ENCODE data around the gene SLC49A3. TPM values are rescaled to one million over a fixed set of nuclear protein-coding genes. Genes with fewer than 3 reads are reported as not detected.
A peak's percentile ranks its signal among the peaks of the same experiment; 100 is the strongest.
"Not testable (repeated sequence)": the region's sequence is repeated elsewhere in the genome, so short reads cannot be mapped to it uniquely, and the experiment has no call there.

SLC49A3 gene
- total and polyA plus RNA-seq, 7 donors = 2.4 to 6.4 (median 4.6) TPM

GRCh38 chr4:675036-675882 lies 13.7 kb downstream of the SLC49A3 start:
- intact Hi-C loops (cut with DNase I) = loop anchor here (2.0 to 10.0 kb wide), 3 partner anchors 30 to 260 kb away; partner anchors contain the start of genes GAK, PCGF3, PIGG and TMEM175
- 64 to 67% methylated on average over 26 of the region's 26 CpGs for WGBS, 2 donors
- Histone ChIP-seq H3K27me3 (peaks cover 5 to 21% (median 15%) of the 10 kb centered on the region in 3 donors), H3K36me3 (peaks cover 0 to 25% (median 10%) of the 10 kb centered on the region in 4 donors), H3K4me3 (peak overlapping the region; percentile 84 to 100 (median 96)), H3K27ac (peak overlapping the region; percentile 95 to 99 (median 97)), H3K9me3 (no peaks in the 10 kb centered on the region), H3K4me1 (peaks cover 0 to 27% (median 19%) of the 10 kb centered on the region in 4 donors)
- TF ChIP-seq POLR2A (IDR thresholded peaks at IDR 0.05) (no peak), EP300 (IDR thresholded peaks at IDR 0.05) (no peak), POLR2AphosphoS5 (IDR thresholded peaks at IDR 0.05) (no peak)
- TF ChIP-seq, protein P1, sequence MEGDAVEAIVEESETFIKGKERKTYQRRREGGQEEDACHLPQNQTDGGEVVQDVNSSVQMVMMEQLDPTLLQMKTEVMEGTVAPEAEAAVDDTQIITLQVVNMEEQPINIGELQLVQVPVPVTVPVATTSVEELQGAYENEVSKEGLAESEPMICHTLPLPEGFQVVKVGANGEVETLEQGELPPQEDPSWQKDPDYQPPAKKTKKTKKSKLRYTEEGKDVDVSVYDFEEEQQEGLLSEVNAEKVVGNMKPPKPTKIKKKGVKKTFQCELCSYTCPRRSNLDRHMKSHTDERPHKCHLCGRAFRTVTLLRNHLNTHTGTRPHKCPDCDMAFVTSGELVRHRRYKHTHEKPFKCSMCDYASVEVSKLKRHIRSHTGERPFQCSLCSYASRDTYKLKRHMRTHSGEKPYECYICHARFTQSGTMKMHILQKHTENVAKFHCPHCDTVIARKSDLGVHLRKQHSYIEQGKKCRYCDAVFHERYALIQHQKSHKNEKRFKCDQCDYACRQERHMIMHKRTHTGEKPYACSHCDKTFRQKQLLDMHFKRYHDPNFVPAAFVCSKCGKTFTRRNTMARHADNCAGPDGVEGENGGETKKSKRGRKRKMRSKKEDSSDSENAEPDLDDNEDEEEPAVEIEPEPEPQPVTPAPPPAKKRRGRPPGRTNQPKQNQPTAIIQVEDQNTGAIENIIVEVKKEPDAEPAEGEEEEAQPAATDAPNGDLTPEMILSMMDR (IDR thresholded peaks at IDR 0.05) = no peak
- no peak for DNase-seq

GRCh38 chr4:674172-675035 lies 14.5 kb downstream of the SLC49A3 start, which contains the start of the genes ATP5ME and MYL5:
Gene ATP5ME (minus strand): TSS chr4:674276. CDS start chr4:674247, 29 bp downstream.
Gene MYL5 (plus strand): TSS chr4:674542. CDS start chr4:678027, 3,485 bp downstream.
- H3K4me3 ChIP-seq = peak within 1 kb of the TSS; percentile 84 to 100 (median 96)
- intact Hi-C loops (cut with DNase I) = loop anchor here (2.0 to 10.0 kb wide), 5 partner anchors 30 to 337 kb away; partner anchors contain the start of genes GAK, PCGF3, PIGG and TMEM175
- DNase-seq = peak; percentile 99
- H3K4me1 ChIP-seq = peaks cover 0 to 27% (median 19%) of the 10 kb centered on the region in 4 donors
- H3K36me3 ChIP-seq = peaks cover 0 to 25% (median 10%) of the 10 kb centered on the region in 4 donors
- peaks cover 5 to 12% (median 6%) of the 10 kb centered on the region in 3 donors for H3K27me3 ChIP-seq
- 0% methylated on average over 84 of the region's 84 CpGs for WGBS, 2 donors
- no peaks in the 10 kb centered on the region for H3K9me3 ChIP-seq
- peak; percentile 43 to 66 for TF ChIP-seq POLR2A (IDR thresholded peaks at IDR 0.05)
- TF ChIP-seq, protein P1 (IDR thresholded peaks at IDR 0.05) = peak; percentile 45 to 80 (median 68)
- no peak for TF ChIP-seq EP300 (IDR thresholded peaks at IDR 0.05)
- peak; percentile 89 to 91 (median 91) for TF ChIP-seq POLR2AphosphoS5 (IDR thresholded peaks at IDR 0.05)
- H3K27ac ChIP-seq = peak within 1 kb of the TSS; percentile 95 to 99 (median 97)

- H3K4me1 ChIP-seq = peaks cover 0 to 27% (median 19%) of the 10 kb centered on the region in 4 donors
- intact Hi-C loops (cut with DNase I) = loop anchor here (2.0 to 10.0 kb wide), 5 partner anchors 31 to 336 kb away; partner anchors contain the start of genes GAK, PCGF3, PIGG and TMEM175
- TF ChIP-seq, protein P1 (IDR thresholded peaks at IDR 0.05) = no peak
- TF ChIP-seq POLR2AphosphoS5 (IDR thresholded peaks at IDR 0.05) = no peak
- no peak for DNase-seq
- peaks cover 0 to 4% (median 0%) of the 10 kb centered on the region in 3 donors for H3K27me3 ChIP-seq
- peak overlapping the region; percentile 95 to 99 (median 97) for H3K27ac ChIP-seq
- WGBS, 2 donors = 2 to 9% methylated on average over 55 of the region's 55 CpGs
- peak overlapping the region; percentile 84 to 100 (median 96) for H3K4me3 ChIP-seq
- no peaks in the 10 kb centered on the region for H3K9me3 ChIP-seq
- H3K36me3 ChIP-seq = peaks cover 0 to 25% (median 10%) of the 10 kb centered on the region in 4 donors
Measured at GRCh38 chr4:673349-674091, 15.4 kb downstream of the SLC49A3 start.

GRCh38 chr4:671769-672168 lies 17.2 kb downstream of the SLC49A3 start:
- H3K27ac ChIP-seq = no peak overlapping the region
- H3K4me3 ChIP-seq = no peak overlapping the region
- TF ChIP-seq POLR2AphosphoS5 (IDR thresholded peaks at IDR 0.05) (no peak), EP300 (IDR thresholded peaks at IDR 0.05) (no peak), POLR2A (IDR thresholded peaks at IDR 0.05) (no peak)
- TF ChIP-seq, protein P1 (IDR thresholded peaks at IDR 0.05) = no peak
- H3K4me1 ChIP-seq = peaks cover 0 to 27% (median 19%) of the 10 kb centered on the region in 4 donors
- H3K36me3 ChIP-seq = peaks cover 0 to 25% (median 10%) of the 10 kb centered on the region in 4 donors
- DNase-seq = no peak
- no peaks in the 10 kb centered on the region for H3K27me3 ChIP-seq
- H3K9me3 ChIP-seq = no peaks in the 10 kb centered on the region
- 95 to 99% methylated on average over 3 of the region's 3 CpGs for WGBS, 2 donors
- intact Hi-C loops (cut with DNase I) = loop anchor here (5.0 to 10.0 kb wide), 4 partner anchors 111 to 334 kb away; partner anchors contain the start of genes GAK, PIGG, TMEM175 and ZNF141

DNA sequence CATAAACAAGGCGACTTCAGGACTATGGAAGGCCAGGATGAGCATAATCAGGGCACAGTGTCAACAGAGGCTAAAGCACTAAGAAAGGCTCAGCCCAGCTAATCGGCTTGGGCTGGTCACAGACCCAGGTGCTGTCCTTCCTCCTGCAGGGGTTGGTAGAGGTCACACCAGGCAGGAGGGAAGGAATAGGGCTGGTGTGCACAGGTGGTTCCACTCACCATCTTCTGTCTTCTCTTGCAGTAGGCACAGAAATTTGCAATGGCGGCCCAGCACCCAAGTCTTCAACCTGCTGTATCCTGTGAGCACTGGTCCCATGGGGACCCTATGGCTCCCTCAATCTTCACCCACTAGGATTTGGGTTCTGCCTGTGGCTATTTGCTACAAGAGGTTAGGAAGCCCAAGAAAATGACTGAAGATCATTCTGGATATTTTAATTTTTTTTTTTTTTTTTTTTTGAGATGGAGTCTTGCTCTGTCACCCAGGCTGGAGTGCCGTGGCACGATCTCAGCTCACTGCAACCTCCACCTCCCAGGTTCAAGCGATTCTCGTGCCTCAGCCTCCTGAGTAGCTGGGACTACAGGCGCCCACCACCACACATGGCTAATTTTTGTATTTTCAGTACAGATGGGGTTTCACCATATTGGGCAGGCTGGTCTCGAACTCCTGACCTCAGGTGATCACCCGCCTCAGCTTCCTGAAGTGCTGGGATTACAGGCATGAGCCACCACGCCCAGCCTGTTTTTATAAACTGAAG lies 19.0 kb downstream of the SLC49A3 start:
- H3K9me3 ChIP-seq, H3K27me3 ChIP-seq, DNase-seq, H3K4me3 ChIP-seq, H3K27ac ChIP-seq: not testable (repeated sequence)
- H3K4me1 ChIP-seq = peaks cover 0 to 15% (median 12%) of the 10 kb centered on the region in 4 donors
- intact Hi-C loops (cut with DNase I) = loop anchor here (5.0 to 10.0 kb wide), 4 partner anchors 112 to 333 kb away; partner anchors contain the start of genes GAK, PIGG, TMEM175 and ZNF141
- WGBS, 2 donors = 89 to 95% methylated on average over 11 of the region's 11 CpGs
- peaks cover 0 to 25% (median 10%) of the 10 kb centered on the region in 4 donors for H3K36me3 ChIP-seq
